Endothelial cell of umbilical vein (primary cell): ENCODE results near the gene VPS4A.

Source experiments
- CTCF ChIP-seq, 2 donors: IDR thresholded peaks; 1 replicate in 1 of 2; 2 replicates in 1 of 2; pipeline ENCODE4 v1.5.1; 2011; ENCODE audit warnings: low read length in 2 of 2, mild to moderate bottlenecking in 2 of 2, moderate library complexity in 2 of 2, control low read depth in 1 of 2, inconsistent platforms in 1 of 2, low read depth in 1 of 2; ENCODE audit not compliant: insufficient read depth in 1 of 2; ENCODE audit errors: extremely low read depth in 1 of 2
- EZH2 ChIP-seq: IDR thresholded peaks from 2 replicates; pipeline ENCODE4 v1.6.1; 2012; ENCODE audit warnings: borderline replicate concordance, low read depth, mild to moderate bottlenecking, moderate library complexity, low read length, inconsistent platforms; ENCODE audit not compliant: severe bottlenecking
- MAX ChIP-seq: IDR thresholded peaks from 2 replicates; pipeline ENCODE4 v1.6.1; 2011; ENCODE audit not compliant: insufficient read depth, insufficient read length
- POLR2A ChIP-seq: IDR thresholded peaks from 2 replicates; pipeline ENCODE4 v1.6.1; 2012; ENCODE audit warnings: low read depth, mild to moderate bottlenecking, control low read depth, low read length
- POLR2AphosphoS5 ChIP-seq: IDR thresholded peaks from 2 replicates; pipeline ENCODE4 v1.6.1; 2012; ENCODE audit warnings: low read depth, mild to moderate bottlenecking, control low read depth, low read length, moderate library complexity; ENCODE audit not compliant: insufficient read depth

- no peak for TF ChIP-seq POLR2A
- TF ChIP-seq POLR2AphosphoS5 = no peak
- no peak for TF ChIP-seq EZH2
- no peak for TF ChIP-seq CTCF (IDR thresholded peaks at IDR 0.05; ENCODE audit: extremely low read depth in 1 of 2, insufficient read depth in 1 of 2, low read depth in 1 of 2, low read length in 2 of 2)
- TF ChIP-seq MAX = no peak
Measured at GRCh38 chr16:69363281-69363717, 52.1 kb downstream of the VPS4A start.
